Astrocyte of the cerebellum (primary cell): Measurements from ENCODE around the gene GNAL.

Experiments used
- DNase-seq: peaks from one replicate; pipeline ENCODE4 v3.0.0-alpha.2; 2011; ENCODE audit warnings: low read depth
- H3K4me3 ChIP-seq: 2 replicates; pipeline ENCODE4 v1.5.1; 2011; ENCODE audit warnings: mild to moderate bottlenecking, low read depth, low read length, moderate library complexity
- in situ Hi-C: cut with HindIII; loops from 2 replicates; pipeline ENCODE4 v1.10.0; 2017; ENCODE audit warnings: low sequenced_read_pairs
- TF ChIP-seq, protein P1 (sequence below): IDR thresholded peaks from 2 replicates; pipeline ENCODE4 v1.5.1; 2012; ENCODE audit warnings: low read length, low read depth, moderate library complexity, mild to moderate bottlenecking; ENCODE audit errors: missing control alignments

The GNAL gene

GRCh38 chr18:11655606-11655932 lies 33.5 kb upstream of the GNAL start:
- H3K4me3 ChIP-seq, result no peak overlapping the region
- in situ Hi-C loops, result no loop called here
- no peak for DNase-seq
- TF ChIP-seq, protein P1, sequence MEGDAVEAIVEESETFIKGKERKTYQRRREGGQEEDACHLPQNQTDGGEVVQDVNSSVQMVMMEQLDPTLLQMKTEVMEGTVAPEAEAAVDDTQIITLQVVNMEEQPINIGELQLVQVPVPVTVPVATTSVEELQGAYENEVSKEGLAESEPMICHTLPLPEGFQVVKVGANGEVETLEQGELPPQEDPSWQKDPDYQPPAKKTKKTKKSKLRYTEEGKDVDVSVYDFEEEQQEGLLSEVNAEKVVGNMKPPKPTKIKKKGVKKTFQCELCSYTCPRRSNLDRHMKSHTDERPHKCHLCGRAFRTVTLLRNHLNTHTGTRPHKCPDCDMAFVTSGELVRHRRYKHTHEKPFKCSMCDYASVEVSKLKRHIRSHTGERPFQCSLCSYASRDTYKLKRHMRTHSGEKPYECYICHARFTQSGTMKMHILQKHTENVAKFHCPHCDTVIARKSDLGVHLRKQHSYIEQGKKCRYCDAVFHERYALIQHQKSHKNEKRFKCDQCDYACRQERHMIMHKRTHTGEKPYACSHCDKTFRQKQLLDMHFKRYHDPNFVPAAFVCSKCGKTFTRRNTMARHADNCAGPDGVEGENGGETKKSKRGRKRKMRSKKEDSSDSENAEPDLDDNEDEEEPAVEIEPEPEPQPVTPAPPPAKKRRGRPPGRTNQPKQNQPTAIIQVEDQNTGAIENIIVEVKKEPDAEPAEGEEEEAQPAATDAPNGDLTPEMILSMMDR, result no peak

- no peak for DNase-seq
- in situ Hi-C loops, result no loop called here
- H3K4me3 ChIP-seq, result no peak overlapping the region
- TF ChIP-seq, protein P1, result no peak
Observed at GRCh38 chr18:11657152-11657551, 31.9 kb upstream of the GNAL start.

- in situ Hi-C loops, result no loop called here
- no peak overlapping the region for H3K4me3 ChIP-seq
- TF ChIP-seq, protein P1, result no peak
- DNase-seq, result no peak
Observed at GRCh38 chr18:11657554-11657953, 31.5 kb upstream of the GNAL start.

- in situ Hi-C loops, result no loop called here
- DNase-seq, result no peak
- H3K4me3 ChIP-seq, result no peak overlapping the region
- TF ChIP-seq, protein P1, result no peak
Observed at GRCh38 chr18:11658019-11658418, 31.0 kb upstream of the GNAL start.

GRCh38 chr18:11658989-11659388 lies 30.1 kb upstream of the GNAL start:
- no peak for DNase-seq
- in situ Hi-C loops, result no loop called here
- TF ChIP-seq, protein P1, result no peak
- H3K4me3 ChIP-seq, result no peak overlapping the region

DNA sequence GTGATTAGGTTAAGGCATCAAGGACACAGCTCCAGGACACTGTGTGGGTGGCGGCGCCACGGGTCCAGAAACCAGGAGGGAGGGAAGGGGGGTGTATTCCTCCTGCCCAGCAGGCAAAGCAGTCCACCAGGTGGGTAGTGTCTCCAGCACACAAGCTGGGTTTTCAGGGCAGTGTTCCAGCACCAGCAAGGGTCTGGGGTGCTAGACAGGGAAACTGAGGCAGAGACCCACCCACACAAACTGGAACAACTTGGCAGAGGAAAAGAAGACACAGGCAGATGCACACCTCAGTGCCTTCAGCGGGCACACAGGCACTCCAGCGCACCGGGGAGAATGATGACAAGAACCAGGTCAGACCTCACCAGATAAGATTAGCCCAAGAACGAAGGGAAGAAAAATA lies 28.4 kb upstream of the GNAL start:
- in situ Hi-C loops, result no loop called here
- TF ChIP-seq, protein P1, result no peak
- no peak overlapping the region for H3K4me3 ChIP-seq
- no peak for DNase-seq

GRCh38 chr18:11661430-11661829 lies 27.6 kb upstream of the GNAL start:
- in situ Hi-C loops, result no loop called here
- TF ChIP-seq, protein P1, result no peak
- DNase-seq, result no peak
- no peak overlapping the region for H3K4me3 ChIP-seq
